Fibroblast of gingiva (primary cell): ENCODE measurements around the gene MARS1.

Source experiments
- DNase-seq: peaks from one replicate; pipeline ENCODE4 v3.0.0-alpha.2; 2011; ENCODE audit warnings: low read depth

MARS1 gene

DNA sequence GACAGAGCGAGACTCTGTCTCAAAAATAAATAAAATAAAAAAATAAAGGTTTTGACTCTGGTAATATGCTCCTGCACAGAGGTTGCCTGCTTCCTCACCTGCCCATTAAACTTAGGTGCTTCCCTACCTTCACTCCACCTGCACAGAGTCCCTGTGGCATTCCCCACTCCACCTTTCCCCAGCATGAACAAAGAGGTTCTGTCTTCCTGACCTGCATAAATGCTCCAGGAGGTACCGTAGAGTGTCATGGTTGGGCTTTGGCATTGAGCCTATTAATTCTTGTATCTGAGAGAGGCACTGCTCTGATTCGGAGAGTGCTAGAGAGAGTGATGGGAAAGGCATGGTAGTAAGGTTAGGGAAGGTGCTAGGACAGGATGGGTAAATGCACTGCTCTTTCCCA, 14.5 kb upstream of the MARS1 start:
- no peak for DNase-seq

DNA sequence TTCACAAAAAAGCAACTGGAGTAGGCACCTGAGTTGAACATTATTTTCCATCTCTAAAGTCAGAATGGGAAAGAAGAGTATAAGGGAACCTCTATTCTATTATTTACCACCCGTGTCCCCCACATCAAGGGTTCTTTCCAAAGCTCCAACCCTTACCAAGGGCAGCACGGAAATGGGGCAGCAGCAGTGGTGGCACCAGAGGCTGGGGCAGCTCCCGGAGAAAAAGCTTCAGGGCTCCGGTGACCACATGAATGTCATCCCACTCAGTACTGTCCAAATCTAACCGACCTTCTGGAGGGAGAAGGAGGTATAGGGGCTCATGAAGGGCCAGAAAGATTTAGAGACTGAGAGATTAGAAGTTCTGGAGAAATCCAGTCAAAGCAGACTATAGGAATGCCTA, 14.0 kb upstream of the MARS1 start:
- no peak for DNase-seq

DNA sequence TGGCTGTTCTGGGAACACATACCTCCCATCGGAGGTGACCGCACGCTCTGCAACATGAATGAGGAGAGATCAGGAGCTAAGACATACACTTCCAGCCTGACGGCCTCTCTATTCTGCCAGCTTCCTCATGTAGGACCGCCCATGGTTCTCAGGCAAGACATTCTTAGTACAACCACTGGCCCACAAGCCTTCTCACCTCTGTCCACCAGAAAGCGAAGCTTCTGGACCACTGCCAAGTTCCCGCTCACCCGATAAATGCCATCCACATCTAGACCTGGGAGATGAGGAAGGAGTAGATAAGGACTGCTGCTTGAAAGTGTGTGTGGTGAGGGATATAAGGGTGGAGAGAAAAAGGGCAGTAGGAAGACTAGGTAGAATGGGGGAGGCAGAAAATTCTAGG, 13.4 kb upstream of the MARS1 start:
- DNase-seq: no peak

DNA sequence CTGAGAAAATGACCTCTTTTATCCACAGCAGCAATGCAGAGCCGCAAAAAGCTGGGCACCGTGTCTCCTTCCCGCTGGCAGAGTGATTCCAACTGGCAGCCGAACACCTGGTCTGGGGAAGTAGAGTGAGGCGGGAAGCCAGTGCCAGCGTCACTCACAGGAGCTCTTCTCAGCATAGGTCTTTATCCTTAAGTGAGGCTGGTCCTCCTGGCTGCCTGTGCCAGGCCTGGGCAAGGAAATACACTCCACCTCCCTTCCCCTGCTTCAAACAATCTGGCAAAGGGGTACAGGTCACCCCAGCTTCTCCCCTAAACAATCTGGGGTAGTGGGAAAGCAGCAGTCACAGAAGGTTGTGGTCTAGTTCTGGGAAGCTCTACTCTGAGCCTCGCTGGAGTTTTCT, 13.0 kb upstream of the MARS1 start:
- DNase-seq: no peak

DNA sequence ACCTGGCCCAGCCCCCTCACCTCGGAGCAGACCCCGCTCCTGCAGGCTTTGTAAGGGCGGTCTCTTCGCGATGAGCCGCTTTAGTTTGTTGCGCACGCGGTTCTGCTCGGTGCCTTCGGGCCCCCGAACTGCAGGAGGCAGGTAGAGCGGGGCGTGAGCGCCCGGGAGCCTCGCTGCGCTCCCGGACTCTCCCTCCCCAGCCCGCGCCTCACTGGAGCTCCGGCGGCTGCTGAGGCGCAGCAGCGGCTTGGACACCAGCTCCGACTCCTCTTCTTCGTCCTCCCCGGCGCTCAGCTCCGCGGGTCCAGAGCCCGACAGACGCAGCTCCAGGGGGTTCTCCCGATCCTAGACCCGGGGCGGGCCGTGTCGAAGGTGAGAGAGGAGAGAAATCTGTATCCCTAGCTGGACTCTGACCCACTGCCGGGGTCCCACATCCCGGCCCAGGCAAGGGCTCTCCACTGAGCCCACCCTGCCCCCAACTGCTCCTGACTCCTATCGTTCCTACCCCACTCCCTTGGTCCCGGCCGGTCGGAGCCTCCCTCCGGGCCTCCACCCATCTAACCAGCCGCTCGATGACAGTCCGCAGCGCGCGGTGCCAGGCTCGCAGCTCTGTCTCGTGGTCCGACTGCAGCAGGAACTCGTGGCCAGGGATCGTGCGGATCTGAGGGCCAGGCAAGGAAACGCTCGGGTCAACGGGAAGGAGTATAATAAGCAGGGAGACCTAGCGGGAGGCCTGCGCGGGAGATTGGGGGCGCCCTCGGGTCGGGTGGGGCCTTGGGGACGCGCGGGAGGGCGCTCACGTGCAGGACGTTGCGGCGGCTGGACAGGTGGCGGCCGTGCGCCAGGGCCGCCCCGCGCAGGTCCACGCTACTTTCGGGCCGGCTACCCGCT, 12.4 kb upstream of the MARS1 start:
- DNase-seq: no peak

DNA sequence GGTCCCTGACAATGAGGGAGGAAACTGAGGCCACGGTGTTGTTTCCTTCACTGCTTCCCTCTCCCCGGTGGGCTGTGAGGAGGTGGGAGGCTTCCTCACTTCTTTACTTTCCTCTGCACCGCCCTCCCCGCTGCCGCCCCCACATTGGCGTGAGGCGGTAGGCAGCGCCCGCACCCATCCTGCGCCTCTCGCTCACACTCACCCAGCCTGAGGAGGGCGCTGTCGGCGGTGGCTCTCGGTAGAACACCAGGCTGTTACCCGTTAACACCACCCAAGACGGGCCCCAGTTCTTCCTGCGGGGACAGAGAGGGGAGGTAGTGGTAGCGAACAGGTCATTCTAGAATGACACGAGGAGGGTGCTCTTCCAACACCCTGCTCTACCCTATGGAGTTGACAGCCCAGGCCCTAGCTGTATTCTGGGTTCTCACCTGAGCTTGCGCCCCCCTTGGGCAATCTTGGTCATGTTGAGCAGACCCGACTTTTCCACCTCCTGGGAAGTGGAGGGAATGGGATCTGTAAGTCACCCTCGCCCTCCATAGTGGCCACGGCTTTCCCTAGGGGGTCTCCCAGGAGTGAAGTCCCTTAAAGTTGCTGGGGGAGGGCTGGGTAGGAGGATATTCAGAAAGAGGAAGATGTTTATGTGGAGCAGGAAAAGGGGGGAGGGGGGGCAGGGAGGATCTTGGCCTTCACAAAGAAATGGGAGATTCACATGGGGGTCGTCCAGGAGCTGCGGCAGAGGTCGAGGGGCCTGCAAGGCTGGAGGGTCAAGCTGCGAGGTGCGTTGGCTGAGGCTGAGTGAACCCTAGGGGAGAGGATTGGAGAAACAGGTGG, 11.5 kb upstream of the MARS1 start:
- DNase-seq: no peak

DNA sequence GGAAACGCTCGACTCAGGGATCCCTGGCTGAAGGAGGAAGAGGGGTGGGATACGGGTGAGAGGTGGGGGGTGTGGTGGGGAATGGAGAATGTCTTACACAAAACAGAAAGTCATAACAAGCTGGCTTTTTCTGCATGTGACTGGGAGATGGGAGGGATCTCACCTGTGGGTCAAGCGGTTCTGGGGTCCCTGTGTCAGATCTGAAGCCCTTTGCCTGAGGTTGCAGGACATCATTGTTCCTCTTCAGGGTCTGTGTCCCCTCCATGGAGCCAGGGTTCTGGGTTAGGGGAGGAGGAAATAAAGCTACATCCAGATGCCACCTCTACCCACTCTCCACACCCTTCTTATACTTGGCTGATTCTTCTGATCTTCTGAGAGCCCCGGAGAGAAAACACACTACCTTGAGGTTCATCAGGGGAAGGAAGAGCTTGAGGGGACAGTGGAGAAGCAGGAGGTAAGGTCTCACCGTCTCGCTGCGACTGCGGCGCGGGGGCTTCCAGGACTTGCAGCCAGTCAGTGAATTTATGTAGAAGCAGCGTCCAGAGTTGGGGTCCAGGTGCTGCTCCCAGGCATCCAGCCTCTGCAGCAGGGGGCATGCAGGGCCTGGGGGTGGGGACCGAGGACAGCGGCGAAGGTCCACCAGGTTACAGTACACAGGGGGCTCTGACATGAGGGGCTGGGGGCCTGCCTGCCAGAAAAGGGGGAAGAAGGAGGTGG, 10.7 kb upstream of the MARS1 start:
- no peak for DNase-seq

DNA sequence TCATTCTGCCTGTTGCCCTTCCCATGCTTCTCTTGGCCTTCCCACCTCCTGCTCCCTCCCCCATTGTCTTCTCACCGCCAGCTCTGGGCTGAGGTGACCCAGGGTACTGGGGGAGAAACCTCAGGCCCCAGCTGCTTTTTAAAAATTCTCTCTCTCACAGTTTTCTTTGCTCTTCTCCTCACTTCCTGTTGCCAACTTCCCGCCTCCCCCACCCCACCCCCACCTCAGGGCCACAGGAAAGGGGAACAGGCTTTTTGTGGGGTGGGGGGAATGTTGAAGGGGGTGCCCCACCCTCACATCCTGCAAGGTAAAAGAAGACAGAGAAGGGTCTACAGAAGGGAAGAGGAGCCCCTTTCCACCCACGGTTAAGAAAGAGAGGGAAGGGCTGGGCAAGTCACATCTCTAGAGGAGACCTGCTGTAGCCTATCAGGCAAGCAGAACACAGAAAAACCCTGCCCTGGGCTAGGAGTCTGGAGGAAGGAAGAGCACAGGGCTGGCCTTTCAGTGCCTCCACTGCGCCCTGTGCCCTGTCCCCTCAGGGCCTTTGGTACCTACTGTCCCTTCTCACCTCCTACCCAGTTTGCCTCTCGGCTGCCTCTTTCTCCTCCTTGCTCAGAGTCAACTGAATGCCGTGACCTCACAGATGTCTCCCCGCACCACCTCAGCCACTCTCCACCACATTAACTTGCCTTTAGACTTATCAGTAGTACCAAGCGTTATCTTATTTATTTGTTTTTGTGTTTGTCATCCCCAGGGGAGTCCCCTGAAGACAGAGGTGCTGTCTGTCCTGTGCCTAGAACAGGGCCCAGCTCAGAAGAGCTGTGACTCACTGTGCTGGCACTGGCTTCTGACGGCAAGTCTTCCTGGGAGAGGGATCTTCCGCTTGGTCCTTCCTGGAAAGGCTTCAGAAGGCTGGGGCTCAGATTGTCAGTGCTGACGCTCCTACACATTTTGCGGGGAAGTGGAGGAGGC, 9.9 kb upstream of the MARS1 start:
- DNase-seq: no peak

DNA sequence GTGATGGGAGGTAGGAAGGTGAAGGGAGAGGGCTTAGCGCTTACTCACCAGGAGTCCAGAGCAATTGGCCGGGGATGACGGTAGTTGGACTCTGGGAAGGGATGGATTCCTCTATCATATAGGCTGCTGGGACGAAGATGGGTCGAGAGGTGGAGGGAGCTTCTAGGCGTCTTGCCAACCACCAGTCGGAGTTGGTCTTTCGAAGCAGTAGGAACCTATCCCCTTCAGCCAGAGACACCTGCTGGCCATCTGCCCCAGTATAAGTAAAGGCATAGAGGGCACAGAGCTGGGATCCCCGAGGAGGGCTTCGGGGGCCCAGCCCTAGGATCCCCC, 8.9 kb upstream of the MARS1 start:
- no peak for DNase-seq

DNA sequence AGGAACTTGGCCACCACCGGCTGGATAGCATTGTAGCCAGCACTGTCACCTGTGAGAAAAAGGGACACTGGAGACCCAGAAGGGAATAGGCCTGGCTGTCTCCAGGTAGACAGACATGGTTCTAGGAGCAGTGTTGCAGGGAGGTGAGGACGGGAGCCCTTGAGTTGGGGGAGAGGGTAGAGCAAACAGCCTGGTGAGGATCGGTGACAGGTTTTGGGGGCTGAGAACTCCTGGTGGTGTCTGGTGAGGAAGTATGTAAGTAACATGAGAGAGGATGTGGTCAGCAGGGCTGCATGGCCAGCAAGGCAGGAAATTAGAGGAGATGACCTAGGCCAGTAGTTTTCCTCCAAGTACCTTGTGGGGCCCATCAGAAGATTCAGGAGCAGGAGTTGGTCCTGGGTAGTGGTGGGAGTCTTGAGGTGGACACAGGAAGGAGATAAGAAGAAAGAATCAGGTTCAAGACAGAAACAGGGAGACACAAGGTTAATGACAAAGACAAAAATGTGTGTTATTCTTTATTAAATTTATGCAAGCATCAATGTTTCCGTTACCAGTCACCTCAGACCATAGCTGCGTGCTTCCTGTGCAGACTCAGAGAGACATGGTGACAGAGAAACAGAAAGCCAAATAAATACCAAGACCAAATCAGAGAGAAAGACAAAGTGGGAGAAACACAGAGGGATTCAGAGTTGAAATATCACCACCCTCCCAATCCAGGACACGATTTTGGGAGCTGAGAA, 8.3 kb upstream of the MARS1 start, which contains the start of gene ARHGAP9:
Gene ARHGAP9 (minus strand): TSS at position 491 of the 740 bp plus-strand sequence. CDS start 460 bp downstream, at position 31.
- DNase-seq: no peak

DNA sequence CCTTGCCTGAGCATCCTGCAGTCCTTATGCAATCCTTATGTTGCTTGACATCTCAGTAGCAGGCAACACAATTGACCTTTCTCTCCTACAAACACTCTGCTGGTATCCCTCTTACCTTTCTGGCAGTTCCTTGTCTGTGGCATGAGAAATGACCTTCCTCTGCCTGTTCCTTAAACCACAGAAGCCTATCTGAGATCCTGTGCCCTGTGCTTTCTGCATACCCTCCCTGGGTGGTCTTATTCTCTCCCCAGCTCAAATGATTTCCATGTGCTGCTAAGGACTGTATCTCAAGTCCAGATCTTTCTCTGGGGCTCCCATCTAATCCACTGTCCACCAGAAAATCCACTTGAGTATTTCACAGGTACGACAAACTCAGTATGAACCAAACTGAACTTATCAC, 6.2 kb upstream of the MARS1 start:
- no peak for DNase-seq

DNA sequence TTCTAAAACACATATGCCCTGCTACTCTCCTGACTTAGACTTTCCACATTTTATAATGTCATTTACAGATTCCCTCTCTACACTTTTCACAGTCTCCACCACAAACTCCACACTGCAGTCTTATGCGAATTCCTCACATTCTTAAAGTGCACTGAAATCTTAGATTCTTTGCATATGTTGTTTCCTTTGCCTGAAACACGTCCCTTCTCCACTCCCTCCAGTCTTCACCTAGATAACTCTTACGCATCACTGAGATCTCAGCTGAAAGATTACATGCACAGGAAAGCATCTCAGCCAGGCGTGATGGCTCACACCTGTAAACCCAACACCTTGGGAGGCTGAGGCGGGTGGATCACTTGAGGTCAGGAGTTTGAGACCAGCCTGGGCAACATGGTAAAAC, 4.4 kb upstream of the MARS1 start:
- no peak for DNase-seq

DNA sequence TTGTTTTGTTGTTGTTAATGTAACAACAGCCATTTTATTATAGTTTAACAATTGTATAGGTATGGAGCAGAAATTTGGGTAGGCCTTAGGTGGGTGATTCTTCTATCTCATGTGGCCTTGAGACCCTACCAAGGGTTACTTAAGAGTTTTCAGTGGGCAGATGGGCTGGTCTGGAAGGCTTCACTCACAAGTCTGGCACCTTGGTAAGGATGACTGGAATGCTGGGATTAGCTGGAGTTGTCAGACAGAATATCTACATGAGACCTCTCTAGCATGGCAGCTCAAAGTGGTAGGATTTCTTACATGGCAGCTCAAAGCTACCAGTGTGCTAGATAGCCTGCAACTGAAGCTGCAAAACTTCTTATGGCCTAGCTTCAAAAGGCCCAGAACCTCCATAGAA, 2.2 kb upstream of the MARS1 start:
- no peak for DNase-seq

DNA sequence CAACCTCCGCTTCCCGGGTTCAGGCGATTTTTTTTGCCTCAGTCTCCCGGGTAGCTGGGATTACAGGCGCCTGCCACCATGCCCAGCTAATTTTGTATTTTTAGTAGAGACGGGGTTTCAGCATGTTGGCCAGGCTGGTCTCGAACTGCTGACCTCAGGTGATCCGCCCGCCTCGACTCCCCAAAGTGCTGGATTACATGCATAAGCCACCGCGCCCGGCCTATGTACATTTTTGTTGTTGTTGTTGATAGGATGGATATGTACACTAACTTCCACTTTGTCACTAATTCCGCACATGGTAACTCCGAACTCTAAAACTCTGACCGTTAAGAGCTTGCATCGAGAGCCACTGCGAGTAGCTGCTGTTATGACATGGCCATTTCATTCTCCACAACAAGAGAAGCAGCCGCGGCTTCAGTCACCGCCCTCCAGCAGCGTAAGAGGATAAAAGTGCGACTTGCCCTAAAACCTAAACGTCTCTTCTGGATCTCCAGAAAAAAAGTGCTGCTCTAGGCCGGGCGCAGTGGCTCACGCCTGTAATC, 742 bp upstream of the MARS1 start:
- DNase-seq: no peak

DNA sequence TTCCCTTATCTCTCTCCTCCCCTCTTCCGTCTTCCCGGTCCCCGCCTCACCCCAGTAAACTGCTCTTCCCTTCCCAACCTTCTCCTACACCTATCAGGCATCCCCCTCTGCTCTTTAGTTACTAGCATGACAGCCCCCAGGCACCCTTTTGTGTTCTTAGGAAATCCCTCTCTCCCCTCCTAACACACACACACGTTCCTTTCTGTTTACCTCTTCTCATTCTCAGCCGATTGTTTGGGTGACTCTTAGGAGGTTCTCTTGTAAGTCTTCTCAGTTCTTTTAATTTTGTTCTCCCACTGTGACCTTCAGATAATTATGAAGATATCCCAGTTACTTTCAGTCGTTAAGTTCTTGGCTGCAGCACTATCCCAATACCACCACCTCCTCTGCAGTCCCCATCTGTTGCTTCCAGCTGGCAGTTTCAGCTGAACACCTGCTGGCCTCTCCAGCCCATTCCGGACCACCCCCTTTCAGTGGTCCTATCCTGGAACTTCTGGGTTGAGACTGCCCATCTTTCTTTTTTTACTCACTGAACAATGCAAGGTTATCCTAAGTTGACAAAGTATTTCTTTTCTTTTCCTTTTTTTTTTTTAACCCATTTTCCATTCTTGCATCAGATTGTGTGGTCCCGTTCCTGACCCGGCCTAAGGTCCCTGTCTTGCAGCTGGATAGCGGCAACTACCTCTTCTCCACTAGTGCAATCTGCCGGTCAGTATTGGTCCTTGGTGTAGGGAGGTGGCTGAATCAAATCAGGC, 711 bp downstream of the MARS1 start:
- no peak for DNase-seq

DNA sequence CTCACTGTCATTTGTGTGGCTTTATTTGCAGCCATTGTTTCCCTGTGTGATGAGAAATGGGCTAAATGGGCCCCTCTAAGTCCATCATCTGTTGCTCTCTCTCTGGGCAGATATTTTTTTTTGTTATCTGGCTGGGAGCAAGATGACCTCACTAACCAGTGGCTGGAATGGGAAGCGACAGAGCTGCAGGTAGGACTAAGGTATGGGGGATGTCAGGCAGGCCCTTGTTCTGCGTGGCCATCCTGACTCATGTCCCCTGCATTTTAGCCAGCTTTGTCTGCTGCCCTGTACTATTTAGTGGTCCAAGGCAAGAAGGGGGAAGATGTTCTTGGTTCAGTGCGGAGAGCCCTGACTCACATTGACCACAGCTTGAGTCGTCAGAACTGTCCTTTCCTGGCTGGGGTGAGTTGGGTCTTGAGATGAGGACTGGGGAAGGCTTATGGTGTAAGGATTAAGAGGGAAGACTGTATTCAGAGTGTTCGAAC, 1.3 kb downstream of the MARS1 start:
- DNase-seq: no peak

DNA sequence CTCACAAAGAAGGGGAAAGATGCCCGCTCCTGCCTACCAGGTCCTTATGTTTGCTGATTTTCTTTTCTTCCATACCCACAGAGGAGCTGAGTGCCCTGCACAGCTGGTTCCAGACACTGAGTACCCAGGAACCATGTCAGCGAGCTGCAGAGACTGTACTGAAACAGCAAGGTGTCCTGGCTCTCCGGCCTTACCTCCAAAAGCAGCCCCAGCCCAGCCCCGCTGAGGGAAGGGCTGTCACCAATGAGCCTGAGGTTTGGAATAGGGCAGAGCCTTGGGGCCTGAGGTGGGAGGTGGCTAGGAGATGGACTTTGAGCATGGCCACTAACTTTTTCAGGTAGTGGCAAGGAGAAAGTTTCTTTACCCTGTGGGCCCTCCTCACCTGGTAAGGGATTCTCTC, 2.3 kb downstream of the MARS1 start:
- DNase-seq: no peak

DNA sequence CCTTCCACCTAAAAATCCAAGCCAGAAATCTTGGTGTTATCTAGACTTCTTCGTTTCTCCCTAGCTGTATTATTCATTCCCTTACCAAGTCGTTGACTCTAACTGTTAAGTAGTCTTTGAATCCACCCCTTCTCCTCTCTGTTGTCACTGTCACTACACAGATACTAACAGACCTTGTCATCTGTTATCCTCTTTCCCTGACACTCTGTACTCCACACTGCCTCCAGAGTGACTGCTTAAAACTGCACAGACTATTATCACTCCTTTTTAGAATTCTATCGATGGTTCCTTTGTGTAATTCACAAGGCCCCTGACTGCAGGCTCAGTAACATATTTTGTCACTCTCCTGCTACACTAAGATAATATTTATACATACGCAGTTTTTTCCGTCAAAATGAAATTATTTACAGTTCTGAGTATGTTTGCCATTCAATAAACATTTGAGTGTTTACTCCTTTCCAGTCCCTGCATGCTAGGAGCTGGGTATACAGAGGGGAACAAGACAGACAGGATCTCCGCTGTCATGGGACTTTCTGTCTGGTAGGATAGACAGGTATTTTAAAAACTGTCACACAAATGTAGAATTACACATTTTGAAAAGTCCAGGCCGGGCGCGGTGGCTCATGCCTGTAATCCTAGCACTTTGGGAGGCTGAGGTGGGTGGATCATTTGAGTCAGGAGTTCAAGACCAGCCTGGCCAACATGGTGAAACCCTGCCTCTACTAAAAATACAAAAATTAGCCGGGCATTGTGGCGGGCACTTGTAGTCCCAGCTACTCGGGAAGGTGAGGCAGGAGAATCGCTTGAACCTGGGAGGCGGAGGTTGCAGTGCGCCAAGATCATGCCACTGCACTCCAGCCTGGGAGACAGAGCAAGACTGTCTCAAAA, 3.8 kb downstream of the MARS1 start:
- DNase-seq: no peak
